ENCODE measurements around the gene LPP. TPM values are rescaled to one million over a fixed set of nuclear protein-coding genes. Genes with fewer than 3 reads are reported as not detected.
A peak's percentile ranks its signal among the peaks of the same experiment; 100 is the strongest.

LPP gene
- total RNA-seq, 6 experiments from 2014 or later, result 84.1 to 121 (median 102) TPM

DNA sequence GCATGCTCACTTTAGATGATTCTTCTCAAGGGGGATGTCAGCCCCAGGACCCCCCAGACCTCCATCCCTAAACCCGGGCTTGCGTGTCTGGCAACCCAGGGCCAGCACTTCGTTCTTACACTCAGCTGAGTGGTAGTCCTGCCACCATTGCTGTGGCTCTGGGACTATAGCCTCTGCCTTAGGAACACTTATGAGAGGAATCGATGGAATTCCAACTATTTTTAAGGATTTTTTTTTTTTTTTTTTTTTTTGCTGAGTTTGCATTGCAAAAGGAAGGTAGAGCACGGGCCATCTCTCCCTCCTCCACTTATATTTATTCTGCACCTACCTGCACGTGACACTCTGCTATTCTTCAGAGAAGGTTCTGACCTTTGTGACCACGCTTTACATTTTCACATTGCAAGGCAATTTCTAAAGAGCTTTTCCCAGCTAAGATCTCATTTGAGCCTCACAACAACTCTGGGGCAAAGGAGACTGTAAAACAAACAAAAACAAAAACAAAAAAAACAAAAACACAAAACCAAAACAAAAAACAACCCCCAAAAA lies 113.9 kb downstream of the LPP start:
- TF ChIP-seq CTCF (IDR thresholded peaks at IDR 0.05), result no peak
- Mint-ChIP-seq H3K4me1 (ENCODE audit: low read depth) (no peaks in the 10 kb centered on the region; the same call in 1 of the 2 replicates), H3K9me3 (no peaks in the 10 kb centered on the region)

DNA sequence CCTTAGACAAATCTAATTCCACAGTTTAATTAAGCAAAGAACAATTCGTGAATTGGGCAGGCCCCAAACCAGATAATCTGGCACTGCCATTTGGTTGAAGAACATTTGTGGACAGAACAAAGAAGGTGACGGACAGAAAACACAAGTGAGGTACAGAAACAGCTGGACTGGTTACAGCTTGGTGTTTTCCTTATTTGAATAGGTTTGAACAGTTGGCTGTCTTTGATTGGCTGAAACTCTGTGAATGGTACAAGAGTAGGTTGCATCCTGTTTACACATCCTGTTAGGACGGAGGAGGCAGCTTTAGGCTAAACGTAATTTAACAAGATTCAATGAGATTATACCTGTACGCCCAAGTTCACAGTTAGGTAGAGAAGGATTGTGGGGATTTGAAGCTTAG lies 114.4 kb downstream of the LPP start:
- Mint-ChIP-seq H3K36me3 (ENCODE audit: low read depth) (0 out of 2 replicates have a peak, but pooled peaks cover 5% of the 10 kb centered on the region), H3K4me3 (no peak overlapping the region), H3K9me3 (no peaks in the 10 kb centered on the region), H3K27me3 (ENCODE audit: insufficient read depth) (no peaks in the 10 kb centered on the region; the same call in 1 of the 2 replicates), H3K4me1 (ENCODE audit: low read depth) (no peaks in the 10 kb centered on the region; the same call in 1 of the 2 replicates), H3K27ac (no peak overlapping the region; the same call in none of the 2 replicates)
- no peak for DNase-seq
- no peak for TF ChIP-seq CTCF (IDR thresholded peaks at IDR 0.05)

More for the DNA sequence above, 113.9 kb downstream of the LPP start:
- no peak overlapping the region for H3K4me3 Mint-ChIP-seq
- 0 out of 2 replicates have a peak, but pooled peaks cover 5% of the 10 kb centered on the region for H3K36me3 Mint-ChIP-seq (ENCODE audit: low read depth)
- H3K27ac Mint-ChIP-seq, result no peak overlapping the region; the same call in none of the 2 replicates
- no peak for DNase-seq
- no peaks in the 10 kb centered on the region; the same call in 1 of the 2 replicates for H3K27me3 Mint-ChIP-seq (ENCODE audit: insufficient read depth)

- DNase-seq, result no peak
- peaks cover 5% of the 10 kb centered on the region; the same call in 1 of the 2 replicates for H3K4me1 Mint-ChIP-seq (ENCODE audit: low read depth)
- 0 out of 2 replicates have a peak, but pooled peaks cover 5% of the 10 kb centered on the region for H3K36me3 Mint-ChIP-seq (ENCODE audit: low read depth)
- H3K4me3 Mint-ChIP-seq, result no peak overlapping the region
- H3K9me3 Mint-ChIP-seq, result no peaks in the 10 kb centered on the region
- H3K27me3 Mint-ChIP-seq (ENCODE audit: insufficient read depth), result no peaks in the 10 kb centered on the region
- TF ChIP-seq CTCF (IDR thresholded peaks at IDR 0.05), result no peak
- peak overlapping the region; percentile 33; the same call in 1 of the 2 replicates for H3K27ac Mint-ChIP-seq
Measured at GRCh38 chr3:188269040-188269439, 115.1 kb downstream of the LPP start.

DNA sequence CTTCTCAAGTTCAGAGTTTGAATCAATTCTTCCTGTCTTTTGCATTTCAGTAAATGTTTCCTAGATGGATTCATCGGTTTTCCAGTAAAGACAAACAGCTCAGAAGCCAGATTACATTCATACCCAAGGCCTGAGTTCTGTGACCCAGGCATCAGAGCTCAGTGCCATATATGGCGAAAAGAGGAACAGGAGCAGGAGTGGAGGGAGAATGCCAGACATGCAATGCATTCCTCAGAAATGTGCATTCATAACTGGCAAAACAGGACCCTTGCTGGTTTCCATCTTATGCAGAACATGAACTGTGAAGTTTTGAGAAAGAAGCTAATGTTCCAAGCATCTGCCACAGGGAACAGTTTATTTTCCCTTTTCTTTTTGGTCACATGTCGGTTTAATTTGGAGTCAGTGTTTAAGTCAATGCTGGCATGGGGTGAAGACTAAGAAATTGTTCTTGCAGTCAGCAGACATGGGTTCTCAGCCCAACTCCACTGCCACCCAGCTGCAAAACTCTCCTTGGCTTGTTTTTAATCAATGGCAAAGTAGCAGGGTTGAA lies 116.5 kb downstream of the LPP start:
- Mint-ChIP-seq H3K27me3 (ENCODE audit: insufficient read depth) (no peaks in the 10 kb centered on the region), H3K36me3 (ENCODE audit: low read depth) (0 out of 2 replicates have a peak, but pooled peaks cover 5% of the 10 kb centered on the region), H3K4me1 (ENCODE audit: low read depth) (peaks cover 18% of the 10 kb centered on the region; the same call in 1 of the 2 replicates), H3K27ac (peak overlapping the region; percentile 94), H3K9me3 (no peaks in the 10 kb centered on the region), H3K4me3 (peak overlapping the region; percentile 74)
- TF ChIP-seq CTCF (IDR thresholded peaks at IDR 0.05), result no peak
- DNase-seq, result peak; percentile 85

GRCh38 chr3:188271226-188271914 lies 117.4 kb downstream of the LPP start:
- no peak for DNase-seq
- Mint-ChIP-seq H3K27ac (peak overlapping the region; percentile 94), H3K27me3 (ENCODE audit: insufficient read depth) (peaks cover 4% of the 10 kb centered on the region), H3K4me1 (ENCODE audit: low read depth) (peaks cover 25% of the 10 kb centered on the region), H3K36me3 (ENCODE audit: low read depth) (peaks cover 12% of the 10 kb centered on the region), H3K4me3 (peak overlapping the region; percentile 74), H3K9me3 (no peaks in the 10 kb centered on the region)
- TF ChIP-seq CTCF (IDR thresholded peaks at IDR 0.05), result no peak

All from HFFc6 (cell line).